DND-41 (cell line): Measurements from ENCODE around the gene GNAZ.

Experiments used
- ATAC-seq: fragments of 200-7000 bp; cut with Tn5 transposase; 3 replicates; pipeline ENCODE4 v1.9.1; 2021; ENCODE audit warnings: low read depth; ENCODE audit not compliant: insufficient read depth
- DNase-seq: peaks from one replicate; pipeline ENCODE4 v3.0.0-alpha.2; 2020
- H2AFZ ChIP-seq: 2 replicates; pipeline ENCODE4 v1.6.0; 2012; ENCODE audit warnings: low read depth, low read length
- H3K27ac ChIP-seq: 2 replicates; pipeline ENCODE4 v1.5.1; 2012; ENCODE audit warnings: low read length, inconsistent platforms
- H3K27me3 ChIP-seq: fragments of 200-600 bp; sonication (generic); 2 replicates; pipeline ENCODE4 v1.6.0; 2012; ENCODE audit warnings: low read length, mild to moderate bottlenecking, inconsistent platforms; ENCODE audit not compliant: insufficient read depth, poor library complexity
- H3K36me3 ChIP-seq: 2 replicates; pipeline ENCODE4 v1.5.1; 2012; ENCODE audit warnings: low read length, inconsistent platforms; ENCODE audit not compliant: insufficient read depth
- H3K4me1 ChIP-seq: 2 replicates; pipeline ENCODE4 v1.5.1; 2012; ENCODE audit warnings: mild to moderate bottlenecking, low read length; ENCODE audit not compliant: insufficient read depth
- H3K4me2 ChIP-seq: 2 replicates; pipeline ENCODE4 v1.6.0; 2012; ENCODE audit warnings: mild to moderate bottlenecking, moderate library complexity, low read length, inconsistent platforms; ENCODE audit not compliant: insufficient read depth
- H3K4me3 ChIP-seq, 2 experiments: fragments of 200-600 bp in 1 of 2; shearing (Covaris generic) in 1 of 2; 2 replicates each; pipeline ENCODE4 v1.5.1; 2012 to 2016; ENCODE audit warnings: inconsistent platforms in 2 of 2, low read length in 2 of 2, mild to moderate bottlenecking in 2 of 2, low read depth in 1 of 2, moderate library complexity in 1 of 2
- H3K79me2 ChIP-seq: 2 replicates; pipeline ENCODE4 v1.6.0; 2012; ENCODE audit warnings: low read length, inconsistent platforms; ENCODE audit not compliant: insufficient read depth
- H3K9ac ChIP-seq: 2 replicates; pipeline ENCODE4 v1.6.0; 2012; ENCODE audit warnings: low read depth, mild to moderate bottlenecking, inconsistent platforms, low read length, moderate library complexity
- H3K9me3 ChIP-seq: 2 replicates; pipeline ENCODE4 v1.5.1; 2012; ENCODE audit warnings: low read length, moderate library complexity, mild to moderate bottlenecking, inconsistent platforms; ENCODE audit not compliant: insufficient read depth, severe bottlenecking
- H4K20me1 ChIP-seq: 2 replicates; pipeline ENCODE4 v1.6.0; 2012; ENCODE audit warnings: low read length; ENCODE audit not compliant: insufficient read depth
- EZH2 ChIP-seq: IDR thresholded peaks from 3 replicates; pipeline ENCODE4 v1.6.1; 2012; ENCODE audit warnings: borderline replicate concordance, low read depth, mild to moderate bottlenecking, moderate library complexity, low read length, inconsistent platforms; ENCODE audit not compliant: severe bottlenecking
- TF ChIP-seq, protein P1 (sequence below): IDR thresholded peaks from 2 replicates; pipeline ENCODE4 v1.5.1; 2012; ENCODE audit warnings: borderline replicate concordance, low read length, moderate library complexity, mild to moderate bottlenecking; ENCODE audit not compliant: poor library complexity, severe bottlenecking; ENCODE audit errors: extremely low read depth

The GNAZ gene

DNA sequence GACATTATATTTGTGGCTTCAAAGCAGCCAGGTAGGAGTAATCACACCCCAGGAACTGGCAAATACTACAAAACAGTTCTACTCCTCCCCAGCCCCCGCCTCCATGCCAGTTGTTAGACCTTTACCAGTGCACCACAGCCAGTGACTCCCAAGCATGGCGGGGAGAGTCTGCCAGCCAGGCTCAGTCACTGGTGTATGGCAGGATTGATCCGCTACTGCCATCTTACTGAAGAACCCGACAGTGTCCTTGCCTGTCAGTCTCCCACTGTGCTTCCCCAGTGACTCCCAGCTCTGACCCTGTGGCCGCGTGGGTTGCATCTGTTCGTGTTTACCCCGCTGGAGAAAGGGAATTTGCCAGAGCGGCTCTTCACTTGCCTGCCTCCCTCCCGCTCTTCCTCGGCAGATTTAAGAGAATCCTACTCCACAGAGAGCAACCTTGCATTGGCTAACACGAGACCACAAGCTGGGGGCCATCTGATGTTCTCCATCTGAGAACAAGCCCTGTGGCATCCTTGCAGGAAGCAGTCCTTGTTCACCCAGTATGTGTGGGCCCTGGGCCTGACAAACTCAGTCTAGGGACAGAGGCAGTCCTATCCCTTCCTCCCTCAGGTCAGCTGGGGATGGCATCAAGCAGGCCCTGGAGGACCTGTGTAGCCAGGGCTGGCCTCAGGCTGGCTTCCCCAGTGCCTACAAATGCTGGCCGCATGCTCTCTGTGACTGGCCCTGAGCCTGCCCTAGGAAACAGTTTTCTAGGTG lies 33.1 kb downstream of the GNAZ start:
- Histone ChIP-seq H3K4me2 (no peak overlapping the region), H3K79me2 (no peaks in the 10 kb centered on the region), H4K20me1 (peaks cover 3% of the 10 kb centered on the region; the same call in 1 of the 2 replicates), H3K9ac (no peak overlapping the region), H3K9me3 (no peaks in the 10 kb centered on the region), H3K4me1 (no peaks in the 10 kb centered on the region), H3K4me3 (no peak overlapping the region), H2AFZ (no peak overlapping the region), H3K36me3 (no peaks in the 10 kb centered on the region), H3K27me3 (no peaks in the 10 kb centered on the region), H3K27ac (no peak overlapping the region)
- DNase-seq (no peak), ATAC-seq (no peak; the same call in 2 of the 3 replicates)
- TF ChIP-seq, protein P1, sequence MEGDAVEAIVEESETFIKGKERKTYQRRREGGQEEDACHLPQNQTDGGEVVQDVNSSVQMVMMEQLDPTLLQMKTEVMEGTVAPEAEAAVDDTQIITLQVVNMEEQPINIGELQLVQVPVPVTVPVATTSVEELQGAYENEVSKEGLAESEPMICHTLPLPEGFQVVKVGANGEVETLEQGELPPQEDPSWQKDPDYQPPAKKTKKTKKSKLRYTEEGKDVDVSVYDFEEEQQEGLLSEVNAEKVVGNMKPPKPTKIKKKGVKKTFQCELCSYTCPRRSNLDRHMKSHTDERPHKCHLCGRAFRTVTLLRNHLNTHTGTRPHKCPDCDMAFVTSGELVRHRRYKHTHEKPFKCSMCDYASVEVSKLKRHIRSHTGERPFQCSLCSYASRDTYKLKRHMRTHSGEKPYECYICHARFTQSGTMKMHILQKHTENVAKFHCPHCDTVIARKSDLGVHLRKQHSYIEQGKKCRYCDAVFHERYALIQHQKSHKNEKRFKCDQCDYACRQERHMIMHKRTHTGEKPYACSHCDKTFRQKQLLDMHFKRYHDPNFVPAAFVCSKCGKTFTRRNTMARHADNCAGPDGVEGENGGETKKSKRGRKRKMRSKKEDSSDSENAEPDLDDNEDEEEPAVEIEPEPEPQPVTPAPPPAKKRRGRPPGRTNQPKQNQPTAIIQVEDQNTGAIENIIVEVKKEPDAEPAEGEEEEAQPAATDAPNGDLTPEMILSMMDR, result no peak
- no peak for TF ChIP-seq EZH2

DNA sequence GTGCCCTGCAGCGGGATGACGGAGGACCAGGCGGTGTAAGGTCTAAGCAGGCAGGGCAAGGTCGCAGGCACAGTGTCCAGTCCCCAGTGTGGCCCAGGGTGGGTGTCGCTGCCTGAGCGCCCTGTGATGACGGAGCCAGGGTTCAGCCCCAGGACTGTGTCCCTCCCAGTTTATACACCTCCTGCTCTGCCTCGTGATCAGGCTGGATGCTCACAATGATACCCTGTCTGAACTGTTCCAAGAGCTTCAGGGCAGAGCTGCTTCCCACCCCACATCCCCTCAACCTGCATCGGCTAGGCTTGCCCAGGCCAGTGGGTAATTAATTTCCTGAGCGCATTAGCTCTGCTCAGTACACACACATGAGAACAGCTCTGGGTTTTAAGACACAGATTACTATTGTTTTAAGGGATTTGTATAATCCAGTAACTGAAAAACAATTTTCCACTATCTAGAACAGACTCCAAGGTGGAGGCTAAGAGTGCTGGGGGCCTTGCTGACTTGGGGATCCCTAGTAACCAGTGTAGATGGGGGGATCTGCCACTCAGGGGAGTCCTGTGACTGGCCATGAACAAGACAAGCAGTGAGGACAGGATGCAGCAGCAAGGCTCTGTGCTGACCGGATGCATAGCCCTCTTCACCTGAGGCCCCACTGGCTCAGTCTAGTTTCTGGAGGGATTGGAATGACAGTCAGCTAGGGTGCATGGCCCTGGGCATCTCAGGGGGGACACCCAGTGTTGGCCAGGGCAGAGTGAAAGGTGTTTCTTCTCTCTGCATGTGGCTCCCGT lies 34.1 kb downstream of the GNAZ start:
- no peaks in the 10 kb centered on the region for H3K4me1 ChIP-seq
- H3K9ac ChIP-seq, result no peak overlapping the region
- no peak for DNase-seq

DNA sequence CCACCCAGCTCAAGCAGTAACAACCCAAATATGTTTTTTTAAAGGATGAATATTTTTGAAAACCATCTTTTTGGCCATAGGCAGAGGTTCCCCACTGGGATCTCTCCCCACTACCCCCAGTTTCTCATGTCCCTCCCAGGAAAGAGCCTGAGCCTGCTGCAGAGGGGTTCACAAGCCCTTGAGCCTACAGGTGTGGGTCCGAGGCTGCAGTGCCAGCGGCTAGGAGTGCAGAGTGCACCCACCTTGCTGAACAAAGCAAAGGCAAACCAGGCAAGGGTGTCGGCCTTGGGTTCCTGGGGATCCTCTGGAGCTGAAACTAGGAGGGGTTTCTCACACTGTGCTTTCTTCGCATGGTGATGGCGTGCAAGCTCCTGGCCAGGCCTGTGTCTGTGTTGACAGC lies 35.0 kb downstream of the GNAZ start:
- Histone ChIP-seq H3K4me3 (no peak overlapping the region), H3K36me3 (no peaks in the 10 kb centered on the region), H3K4me2 (no peak overlapping the region), H3K9ac (no peak overlapping the region), H2AFZ (no peak overlapping the region), H3K4me1 (no peaks in the 10 kb centered on the region), H4K20me1 (peaks cover 3% of the 10 kb centered on the region; the same call in 1 of the 2 replicates), H3K27me3 (no peaks in the 10 kb centered on the region), H3K27ac (no peak overlapping the region), H3K79me2 (no peaks in the 10 kb centered on the region), H3K9me3 (no peaks in the 10 kb centered on the region)
- DNase-seq (no peak), ATAC-seq (no peak)
- TF ChIP-seq, protein P1, result no peak
- TF ChIP-seq EZH2, result no peak

More for the DNA sequence above, 34.1 kb downstream of the GNAZ start:
- Histone ChIP-seq H3K27ac (no peak overlapping the region), H3K79me2 (no peaks in the 10 kb centered on the region), H3K9me3 (no peaks in the 10 kb centered on the region), H3K27me3 (no peaks in the 10 kb centered on the region), H3K36me3 (no peaks in the 10 kb centered on the region), H3K4me3 (no peak overlapping the region), H4K20me1 (peaks cover 3% of the 10 kb centered on the region; the same call in 1 of the 2 replicates), H2AFZ (no peak overlapping the region), H3K4me2 (no peak overlapping the region)
- TF ChIP-seq, protein P1, result no peak
- TF ChIP-seq EZH2, result no peak
- ATAC-seq, result no peak
